ENCODE measurements around the gene DNAH2.
"Not testable (repeated sequence)": the region's sequence is repeated elsewhere in the genome, so short reads cannot be mapped to it uniquely, and the experiment has no call there.

Gene DNAH2

GRCh38 chr17:7853691-7854038, 136.1 kb downstream of the DNAH2 start:
- no peak for DNase-seq

- no peak for DNase-seq
Observed at GRCh38 chr17:7854078-7854777, 136.7 kb downstream of the DNAH2 start.

GRCh38 chr17:7854851-7855659, 137.5 kb downstream of the DNAH2 start, which contains the start of gene TMEM88:
Gene TMEM88 (plus strand): TSS chr17:7855066. CDS start chr17:7855075, 9 bp downstream.
- DNase-seq, result no peak

GRCh38 chr17:7855660-7856010, 138.1 kb downstream of the DNAH2 start:
- no peak for DNase-seq

- DNase-seq, result no peak
Observed at GRCh38 chr17:7856011-7856810, 138.7 kb downstream of the DNAH2 start.

GRCh38 chr17:7856811-7857712, 139.5 kb downstream of the DNAH2 start, which contains the start of gene NAA38:
Gene NAA38 (minus strand): TSS chr17:7857559. CDS start chr17:7857463, 96 bp downstream.
- peak; percentile 97 for DNase-seq

- DNase-seq, result peak; percentile 89
Observed at GRCh38 chr17:7857713-7858521, 140.4 kb downstream of the DNAH2 start, which contains the start of gene CYB5D1. Gene CYB5D1 (plus strand): TSS chr17:7858003. CDS start chr17:7858135, 132 bp downstream.

- DNase-seq, result peak; percentile 55
Observed at GRCh38 chr17:7858522-7858810, 140.9 kb downstream of the DNAH2 start.

GRCh38 chr17:7859028-7859427, 141.5 kb downstream of the DNAH2 start:
- DNase-seq, result no peak

GRCh38 chr17:7862692-7863437, 145.3 kb downstream of the DNAH2 start:
- DNase-seq, result no peak

GRCh38 chr17:7864384-7864783, 146.8 kb downstream of the DNAH2 start:
- not testable (repeated sequence) for DNase-seq

GRCh38 chr17:7864995-7865650, 147.6 kb downstream of the DNAH2 start:
- DNase-seq, result no peak

GRCh38 chr17:7867881-7868329, 150.4 kb downstream of the DNAH2 start:
- no peak for DNase-seq

GRCh38 chr17:7873051-7873450, 155.5 kb downstream of the DNAH2 start:
- DNase-seq, result no peak

- no peak for DNase-seq
Observed at GRCh38 chr17:7875804-7876370, 158.3 kb downstream of the DNAH2 start.

GRCh38 chr17:7878234-7878633, 160.7 kb downstream of the DNAH2 start:
- DNase-seq, result no peak

- DNase-seq, result no peak
Observed at GRCh38 chr17:7880076-7880868, 162.7 kb downstream of the DNAH2 start.

GRCh38 chr17:7881276-7882054, 163.9 kb downstream of the DNAH2 start:
- no peak for DNase-seq
